A172 (cell line): ENCODE measurements around the gene H19. TPM values are rescaled to one million over a fixed set of nuclear protein-coding genes. Genes with fewer than 3 reads are reported as not detected.

Source experiments
- DNase-seq: peaks from one replicate; pipeline ENCODE4 v3.0.0-alpha.2; 2015; ENCODE audit warnings: low spot score
- total RNA-seq: library from RNA; depleted of rRNA; stranded (reverse); fragments of >200 nt; shearing (Covaris generic); gene quantifications from 2 replicates; pipeline ENCODE4 v1.2.3, GENCODE V29; 2014

Gene H19
- total RNA-seq, 1 experiment from 2014 or later = 2.7 TPM

- DNase-seq = no peak
Measured at GRCh38 chr11:1982873-1983600, 14.6 kb downstream of the H19 start.

GRCh38 chr11:1979607-1980006 lies 18.0 kb downstream of the H19 start:
- DNase-seq = no peak

- no peak for DNase-seq
Measured at GRCh38 chr11:1978720-1979473, 18.7 kb downstream of the H19 start.

- no peak for DNase-seq
Measured at GRCh38 chr11:1975185-1975584, 22.5 kb downstream of the H19 start.

GRCh38 chr11:1970956-1971355 lies 26.7 kb downstream of the H19 start:
- DNase-seq = no peak

GRCh38 chr11:1969776-1970175 lies 27.9 kb downstream of the H19 start:
- no peak for DNase-seq

- no peak for DNase-seq
Measured at GRCh38 chr11:1969035-1969434, 28.6 kb downstream of the H19 start.

- no peak for DNase-seq
Measured at GRCh38 chr11:1968454-1969002, 29.1 kb downstream of the H19 start.

- DNase-seq = no peak
Measured at GRCh38 chr11:1967641-1968225, 29.9 kb downstream of the H19 start.

GRCh38 chr11:1966531-1966930 lies 31.1 kb downstream of the H19 start:
- no peak for DNase-seq

GRCh38 chr11:1964955-1965354 lies 32.7 kb downstream of the H19 start:
- no peak for DNase-seq

GRCh38 chr11:1964348-1964747 lies 33.3 kb downstream of the H19 start:
- no peak for DNase-seq

GRCh38 chr11:1963864-1964263 lies 33.8 kb downstream of the H19 start:
- no peak for DNase-seq

- DNase-seq = no peak
Measured at GRCh38 chr11:1959786-1960185, 37.9 kb downstream of the H19 start.

GRCh38 chr11:1958367-1958766 lies 39.3 kb downstream of the H19 start:
- DNase-seq = no peak

GRCh38 chr11:1953489-1954266 lies 44.0 kb downstream of the H19 start:
- no peak for DNase-seq

GRCh38 chr11:1952806-1953482 lies 44.7 kb downstream of the H19 start:
- no peak for DNase-seq

GRCh38 chr11:1949922-1950321 lies 47.7 kb downstream of the H19 start:
- no peak for DNase-seq

GRCh38 chr11:1949302-1949701 lies 48.3 kb downstream of the H19 start:
- no peak for DNase-seq

- DNase-seq = no peak
Measured at GRCh38 chr11:1948389-1948788, 49.3 kb downstream of the H19 start.

- DNase-seq = no peak
Measured at GRCh38 chr11:1947592-1948237, 49.9 kb downstream of the H19 start.
